Activated CD8-positive, alpha-beta memory T cell treated with anti-CD3 and anti-CD28 coated beads, Interleukin-2, amount 50 U/mL, for 48 hours (primary cell): ENCODE results near the gene TACR2.

Experiments used
- DNase-seq: peaks from one replicate; pipeline ENCODE4 v3.0.0-alpha.2; 2020

TACR2 gene

DNA sequence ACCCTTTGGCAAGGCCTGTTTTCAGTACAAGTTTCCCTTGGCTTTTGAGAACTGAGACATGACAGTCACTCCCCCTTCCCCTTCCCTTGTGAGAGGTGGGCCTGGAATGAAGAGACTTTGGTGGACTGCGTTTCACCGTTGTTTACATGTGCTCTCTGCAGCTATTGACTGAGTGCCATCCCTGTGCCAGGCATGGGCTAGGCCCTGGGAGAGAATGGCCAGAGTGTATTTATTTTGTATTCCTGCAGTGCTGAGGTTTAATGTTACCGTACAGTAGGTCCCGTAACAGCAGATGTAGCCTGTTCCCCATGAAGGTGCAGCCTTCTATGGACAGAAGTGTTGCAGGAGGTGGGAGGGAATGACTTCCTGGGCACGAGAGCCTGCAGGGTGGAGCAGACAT is 50.0 kb downstream of the TACR2 start:
- DNase-seq, result no peak

DNA sequence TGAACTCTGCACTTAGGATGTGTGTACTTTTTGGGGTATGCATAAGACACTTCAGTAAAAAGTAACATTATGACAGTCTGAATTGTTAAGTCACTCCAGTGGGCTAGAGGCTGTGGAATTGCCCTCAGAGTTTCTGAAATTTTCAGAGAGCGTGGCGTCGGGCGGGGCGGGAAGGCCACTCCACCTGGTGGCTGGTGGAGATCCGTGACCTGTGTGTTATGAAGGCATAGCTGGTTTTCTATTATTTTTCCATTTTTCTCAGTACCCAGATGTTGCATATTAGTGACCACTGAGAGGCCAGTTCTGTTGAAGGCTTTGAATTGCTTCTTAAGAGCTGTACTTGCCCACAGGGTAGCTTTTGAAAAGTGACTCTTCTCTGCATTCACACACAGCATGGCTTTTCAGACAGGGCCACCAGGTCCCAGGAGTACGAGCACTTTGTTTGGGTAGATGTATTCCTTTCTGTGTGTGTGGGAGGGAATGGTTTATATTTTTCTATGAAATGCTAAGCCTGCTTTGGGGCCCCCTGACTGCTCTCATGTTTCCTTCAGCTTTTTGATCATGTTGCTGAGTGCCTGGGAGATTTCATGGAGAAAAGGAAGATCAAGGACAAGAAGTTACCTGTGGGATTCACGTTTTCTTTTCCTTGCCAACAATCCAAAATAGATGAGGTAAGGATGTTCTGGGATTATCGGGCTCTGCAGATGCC is 52.3 kb downstream of the TACR2 start:
- DNase-seq, result no peak

DNA sequence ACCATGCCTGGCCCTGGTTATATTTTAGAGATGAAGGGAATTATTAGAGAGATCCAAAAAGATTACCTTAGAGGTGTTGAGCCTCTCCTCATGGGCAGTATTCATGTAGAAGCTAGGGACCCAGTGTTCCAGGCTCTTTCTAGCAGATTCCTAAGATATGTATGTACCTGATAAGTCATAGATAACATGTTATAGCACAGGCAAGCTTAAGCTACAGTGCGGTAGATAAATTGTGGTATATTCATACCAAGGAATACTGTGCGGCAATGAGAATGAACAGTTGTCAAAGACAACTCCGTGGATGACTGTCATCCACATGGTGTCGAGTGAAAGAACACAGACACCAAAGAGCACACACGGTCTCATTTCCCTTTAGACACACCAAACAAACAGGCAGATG is 53.1 kb downstream of the TACR2 start:
- no peak for DNase-seq

DNA sequence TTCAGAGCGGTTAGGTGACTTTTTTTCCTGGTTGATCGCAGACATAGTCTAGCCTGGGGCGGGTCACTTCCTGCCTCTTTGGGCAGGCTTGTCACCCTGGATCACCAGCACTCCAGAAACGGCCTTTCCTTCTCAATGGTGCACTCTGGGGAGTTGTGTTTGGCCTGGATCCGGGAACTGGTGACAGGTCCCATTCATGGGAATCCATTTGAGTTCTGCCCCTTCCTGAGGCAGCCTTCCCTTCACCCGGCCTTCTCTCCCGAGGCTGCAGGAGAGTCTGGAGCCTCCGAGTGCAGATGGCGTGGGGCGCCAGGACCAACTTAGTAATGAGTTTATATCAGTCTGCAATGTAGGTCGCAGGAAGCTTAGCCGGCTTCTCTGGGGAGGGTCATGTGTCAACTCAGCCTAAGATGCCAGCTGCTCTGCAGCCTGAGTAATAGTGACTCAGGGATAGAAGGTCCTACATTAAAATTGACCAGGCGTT is 54.2 kb downstream of the TACR2 start:
- DNase-seq, result no peak

DNA sequence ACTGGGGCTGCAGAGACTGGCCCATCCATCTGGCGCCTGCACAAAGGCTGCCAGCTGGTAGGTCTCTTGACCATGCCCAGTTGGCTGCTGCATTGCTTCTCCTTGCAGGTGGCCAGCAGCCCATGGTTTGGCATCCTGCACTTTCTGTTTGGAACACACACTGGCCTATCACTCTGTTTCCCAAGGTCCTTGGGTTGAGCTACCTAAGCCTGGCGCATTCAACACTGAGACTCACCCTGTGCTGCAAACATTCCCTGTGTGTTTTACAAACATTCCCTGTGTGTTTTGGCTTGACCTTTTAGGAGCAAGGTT is 55.5 kb downstream of the TACR2 start:
- DNase-seq, result no peak

DNA sequence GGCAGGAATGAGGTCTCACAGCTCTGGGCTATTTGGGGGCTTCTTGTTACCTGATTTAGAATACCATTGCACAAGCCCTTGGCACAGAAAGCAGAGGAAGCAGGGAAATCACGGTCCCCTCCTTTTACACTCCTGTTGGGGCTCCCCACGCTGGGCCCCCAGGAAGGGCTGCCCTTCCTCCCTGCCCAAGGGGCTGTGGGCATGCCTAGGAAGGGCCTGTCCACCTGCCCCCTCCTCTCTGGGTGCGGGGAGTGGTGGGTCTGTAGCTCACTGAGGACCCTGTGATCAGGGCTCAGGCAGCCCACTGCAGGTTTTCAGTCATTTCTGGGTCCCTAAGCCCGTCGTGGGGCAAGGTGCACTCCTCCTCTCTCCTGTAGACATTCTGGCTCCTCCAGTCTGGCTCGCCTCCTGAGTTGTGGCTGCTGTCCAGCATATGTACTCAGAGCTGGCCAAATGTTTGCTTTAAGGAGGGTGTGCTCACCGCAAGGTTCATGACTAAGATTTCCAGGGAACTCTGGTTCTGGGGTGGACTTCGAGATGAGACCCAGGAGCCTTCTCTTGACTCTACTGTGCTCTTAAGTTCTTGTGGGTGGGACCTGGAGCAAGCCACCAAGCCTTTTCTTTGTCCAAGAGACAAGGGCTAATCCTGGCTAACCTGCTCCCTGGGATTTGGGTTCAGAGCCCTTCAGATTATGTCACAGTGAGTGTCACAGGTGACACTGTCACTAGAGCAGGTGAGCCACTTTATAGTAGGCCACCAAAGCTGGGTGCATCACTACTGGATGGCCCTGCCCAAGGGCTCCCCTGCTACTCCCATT is 56.0 kb downstream of the TACR2 start:
- no peak for DNase-seq

DNA sequence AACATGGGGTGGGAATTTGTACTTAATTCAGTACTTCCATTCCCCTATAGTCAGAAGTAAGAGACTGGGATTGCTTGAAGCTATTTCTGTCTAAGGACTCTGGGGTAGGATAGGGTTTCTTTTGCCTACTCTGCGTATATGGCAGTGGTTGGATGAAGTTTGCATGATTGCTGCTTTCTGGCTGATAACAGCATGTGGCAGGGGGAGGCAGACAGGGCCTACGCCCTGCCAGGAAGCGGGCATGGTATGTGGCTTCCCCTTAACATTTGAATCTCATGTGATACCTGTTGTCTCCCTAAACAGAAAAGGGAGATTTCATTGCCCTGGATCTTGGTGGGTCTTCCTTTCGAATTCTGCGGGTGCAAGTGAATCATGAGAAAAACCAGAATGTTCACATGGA is 57.1 kb downstream of the TACR2 start:
- no peak for DNase-seq

DNA sequence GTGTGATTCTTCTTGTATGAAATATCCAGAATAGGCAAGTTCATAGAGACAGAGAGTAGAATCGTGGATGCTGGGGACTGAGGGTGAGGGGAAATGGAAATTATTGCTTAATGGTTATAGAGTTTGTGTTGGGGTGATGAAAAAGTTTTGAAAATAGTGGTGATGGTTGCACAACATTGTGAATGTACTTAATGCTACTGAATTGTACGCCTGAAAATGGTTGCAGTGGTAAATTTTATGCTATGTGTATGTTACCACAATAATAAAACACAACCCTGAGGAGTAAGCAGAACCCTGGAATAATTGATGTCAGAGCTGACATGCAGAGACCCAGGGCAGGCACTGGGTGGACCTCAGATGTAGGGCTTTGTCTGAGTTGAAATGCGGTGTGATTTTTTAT is 57.6 kb downstream of the TACR2 start:
- DNase-seq, result no peak

DNA sequence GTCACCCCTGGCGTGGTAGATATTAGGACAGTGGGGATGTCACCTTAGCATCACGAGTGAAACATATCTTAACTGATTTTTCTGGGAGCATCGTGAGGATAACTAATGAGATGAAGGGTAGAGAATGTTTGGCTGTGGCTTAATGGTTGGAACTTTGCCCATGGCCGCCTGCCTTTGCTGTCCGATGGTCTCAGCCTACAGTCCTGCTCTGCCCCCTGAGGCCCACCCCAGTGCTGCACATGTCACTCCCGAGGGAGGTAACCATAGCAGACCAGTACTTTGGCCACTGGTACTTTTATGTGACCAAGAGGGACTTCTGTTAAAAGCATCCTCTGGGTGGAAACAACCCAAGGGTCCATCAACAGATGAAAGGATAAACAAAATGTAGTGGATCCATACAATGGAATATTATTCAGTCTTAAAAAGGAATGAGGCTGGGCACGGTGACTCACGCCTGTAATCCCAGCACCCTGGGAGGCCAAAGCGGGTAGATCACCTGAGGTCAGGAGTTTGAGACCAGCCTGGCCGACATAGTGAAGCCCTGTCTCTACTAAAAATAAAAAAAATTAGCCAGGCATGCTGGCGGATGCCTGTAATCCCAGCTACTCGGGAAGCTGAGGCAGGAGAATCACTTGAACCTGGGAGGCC is 58.4 kb downstream of the TACR2 start:
- no peak for DNase-seq

DNA sequence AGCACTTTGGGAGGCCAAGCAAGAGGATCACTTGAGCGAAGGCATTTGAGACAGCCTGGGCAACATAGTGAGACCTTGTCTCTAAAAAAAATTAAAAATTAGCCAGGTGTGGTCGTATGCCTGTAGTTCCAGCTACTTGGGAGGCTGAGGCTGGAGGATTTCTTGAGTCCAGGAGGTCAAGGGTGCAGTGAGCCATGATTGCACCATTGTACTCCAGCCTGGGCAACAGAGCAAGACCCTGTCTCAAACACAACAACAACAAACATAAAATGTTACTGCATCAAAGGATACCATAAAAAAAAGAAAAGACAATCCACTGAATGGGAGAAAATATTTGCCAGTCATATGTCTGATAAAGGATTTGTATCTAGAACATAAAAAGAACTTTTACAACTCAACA is 60.5 kb downstream of the TACR2 start:
- no peak for DNase-seq

DNA sequence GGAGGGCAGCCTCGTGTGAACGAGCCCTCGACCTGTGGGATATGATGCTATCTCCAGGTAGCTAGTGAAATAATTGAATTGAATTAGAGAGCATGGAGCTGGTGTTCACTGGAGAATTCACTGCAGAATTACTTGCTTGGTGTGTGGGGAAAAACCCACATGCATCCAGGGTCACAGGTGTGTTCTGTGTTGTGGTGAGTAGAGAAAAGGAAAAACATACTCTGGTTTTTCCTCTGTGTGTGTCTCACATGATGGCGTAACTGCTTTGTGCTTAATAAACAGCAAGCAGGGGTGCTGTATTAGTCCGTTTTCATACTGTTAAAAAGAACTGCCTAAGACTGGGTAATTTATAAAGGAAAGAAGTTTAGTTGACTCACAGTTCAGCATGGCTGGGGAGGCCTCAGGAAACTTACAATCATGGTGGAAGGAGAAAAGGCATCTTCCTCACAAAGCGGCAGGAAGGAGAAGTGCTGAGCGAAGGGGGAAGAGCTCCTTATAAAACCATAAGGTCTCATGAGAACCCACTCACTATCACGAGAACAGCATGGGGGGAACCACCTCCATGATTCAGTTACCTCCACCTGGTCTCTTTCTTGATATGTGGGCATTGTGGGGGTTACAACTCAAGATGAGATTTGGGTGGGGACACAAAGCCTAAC is 62.6 kb downstream of the TACR2 start:
- DNase-seq, result no peak
